HEK293 (cell line): Measurements from ENCODE around the gene LRPPRC.

Experiments
- CTCF ChIA-PET: fragments of 350-600 bp; formaldehyde crosslinking; extraction: SDS; loops from one replicate; lab custom pipeline; 2021; ENCODE audit warnings: antibody characterized with exemption; lab: Yijun Ruan, JAX
- POLR2A ChIA-PET: fragments of 300-600 bp; formaldehyde crosslinking; extraction: SDS; loops from one replicate; lab custom pipeline; 2020; ENCODE audit warnings: antibody characterized with exemption, inconsistent platforms; lab: Yijun Ruan, JAX
- H3K27ac ChIP-seq: fragments of 200-500 bp; sonication (Bioruptor generic); 2 replicates; pipeline ENCODE4 v1.5.1; 2014; ENCODE audit warnings: low read depth, low read length, control low read depth, inconsistent platforms; ENCODE audit errors: extremely low read depth
- H3K36me3 ChIP-seq, 2 experiments: fragments of 200-500 bp in 1 of 2; sonication (Bioruptor generic) in 1 of 2; 1 replicate in 1 of 2; 2 replicates in 1 of 2; pipeline ENCODE4 v1.5.1; 2014 to 2017; ENCODE audit warnings: inconsistent platforms in 2 of 2, low read length in 2 of 2; ENCODE audit not compliant: control insufficient read depth in 2 of 2, insufficient read depth in 1 of 2
- H3K4me1 ChIP-seq: fragments of 200-500 bp; sonication (Bioruptor generic); 2 replicates; pipeline ENCODE4 v1.5.1; 2014; ENCODE audit warnings: mild to moderate bottlenecking, low read length, inconsistent platforms; ENCODE audit not compliant: control insufficient read depth, insufficient read depth
- H3K4me3 ChIP-seq: 2 replicates; pipeline ENCODE4 v1.5.1; 2011; ENCODE audit warnings: low read depth, mild to moderate bottlenecking, control low read depth, low read length, moderate library complexity
- H3K9me3 ChIP-seq: fragments of 200-500 bp; sonication (Bioruptor generic); 2 replicates; pipeline ENCODE4 v1.5.1; 2014; ENCODE audit warnings: low read depth, low read length, inconsistent platforms; ENCODE audit not compliant: control insufficient read depth, insufficient read depth
- GLI4 ChIP-seq: fragments of 450-650 bp; formaldehyde crosslinking; IDR thresholded peaks from 2 replicates; pipeline ENCODE4 v1.5.1; 2016; ENCODE audit warnings: missing biosample characterization, missing genetic modification characterization
- GLIS1 ChIP-seq: fragments of 450-650 bp; formaldehyde crosslinking; IDR thresholded peaks from 2 replicates; pipeline ENCODE4 v1.5.1; 2016; ENCODE audit warnings: missing biosample characterization, missing genetic modification characterization
- HOXC10 ChIP-seq: sonication (generic); formaldehyde crosslinking; IDR thresholded peaks from 2 replicates; pipeline ENCODE4 v1.8.1; 2023; ENCODE audit warnings: mild to moderate bottlenecking, missing genetic modification reagents
- IKZF3 ChIP-seq: fragments of 450-650 bp; IDR thresholded peaks from 2 replicates; pipeline ENCODE4 v1.5.0; 2018; ENCODE audit warnings: missing biosample characterization, mild to moderate bottlenecking, missing genetic modification characterization, moderate library complexity
- PRDM2 ChIP-seq: fragments of 450-650 bp; formaldehyde crosslinking; IDR thresholded peaks from 2 replicates; pipeline ENCODE4 v1.5.1; 2016; ENCODE audit warnings: missing biosample characterization, missing genetic modification characterization, borderline replicate concordance
- ZBTB11 ChIP-seq: fragments of 450-650 bp; formaldehyde crosslinking; conservative IDR thresholded peaks from 2 replicates; pipeline ENCODE4 v1.5.1; 2016; ENCODE audit warnings: low read depth, missing biosample characterization, missing genetic modification characterization
- ZNF138 ChIP-seq: fragments of 450-650 bp; formaldehyde crosslinking; IDR thresholded peaks from 2 replicates; pipeline ENCODE4 v1.5.1; 2016; ENCODE audit warnings: missing biosample characterization, missing genetic modification characterization, borderline replicate concordance
- ZNF223 ChIP-seq: fragments of 450-650 bp; formaldehyde crosslinking; IDR thresholded peaks from 2 replicates; pipeline ENCODE4 v1.5.1; 2016; ENCODE audit warnings: missing biosample characterization, missing genetic modification characterization
- ZNF24 ChIP-seq: fragments of 450-650 bp; formaldehyde crosslinking; IDR thresholded peaks from 2 replicates; pipeline ENCODE4 v1.5.1; 2016; ENCODE audit warnings: missing biosample characterization, missing genetic modification characterization
- ZNF416 ChIP-seq: fragments of 450-650 bp; formaldehyde crosslinking; IDR thresholded peaks from 2 replicates; pipeline ENCODE4 v1.5.1; 2016; ENCODE audit warnings: missing biosample characterization, missing genetic modification characterization
- ZNF433 ChIP-seq: fragments of 450-650 bp; formaldehyde crosslinking; IDR thresholded peaks from 2 replicates; pipeline ENCODE4 v1.5.1; 2016; ENCODE audit warnings: missing biosample characterization, missing genetic modification characterization, low read depth
- ZNF518A ChIP-seq: fragments of 450-650 bp; formaldehyde crosslinking; conservative IDR thresholded peaks from 2 replicates; pipeline ENCODE4 v1.5.1; 2016; ENCODE audit warnings: low read depth, missing biosample characterization, missing genetic modification characterization
- ZNF792 ChIP-seq: fragments of 450-650 bp; formaldehyde crosslinking; IDR thresholded peaks from 2 replicates; pipeline ENCODE4 v1.5.1; 2016; ENCODE audit warnings: missing biosample characterization, missing genetic modification characterization
- ZSCAN30 ChIP-seq: fragments of 450-650 bp; IDR thresholded peaks from 2 replicates; pipeline ENCODE4 v1.5.1; 2018; ENCODE audit warnings: missing biosample characterization, mild to moderate bottlenecking, missing genetic modification characterization, moderate library complexity
- TF ChIP-seq, protein P1 (sequence below): fragments of 450-650 bp; formaldehyde crosslinking; IDR thresholded peaks from 2 replicates; pipeline ENCODE4 v1.5.1; 2016; ENCODE audit warnings: missing biosample characterization, missing genetic modification characterization
- TF ChIP-seq, protein P2 (sequence below): fragments of 450-650 bp; formaldehyde crosslinking; IDR thresholded peaks from 2 replicates; pipeline ENCODE4; 2016; ENCODE audit warnings: missing biosample characterization, missing genetic modification characterization
- TF ChIP-seq, protein P3 (sequence below): fragments of 450-650 bp; formaldehyde crosslinking; IDR thresholded peaks from 2 replicates; pipeline ENCODE4 v1.5.1; 2016; ENCODE audit warnings: missing biosample characterization, missing genetic modification characterization

Gene LRPPRC

DNA sequence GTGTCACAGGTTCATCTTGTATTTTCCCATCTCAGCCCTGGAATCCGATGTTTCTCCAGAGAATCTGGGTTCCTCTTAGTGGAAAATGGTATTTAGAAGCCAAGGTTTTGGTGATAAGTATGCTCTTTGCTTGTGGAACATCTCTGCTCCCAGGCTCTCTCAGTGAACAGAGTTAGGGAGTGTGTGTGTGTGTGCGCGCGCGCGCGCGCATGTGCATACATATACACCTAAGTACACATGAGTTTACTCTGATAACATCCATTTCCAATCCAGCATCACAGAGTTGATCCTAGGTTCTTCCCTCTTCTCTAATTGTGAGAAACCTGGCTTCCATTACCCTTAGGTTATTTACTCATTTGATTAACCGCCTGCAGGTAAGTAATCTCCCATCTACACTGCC, 115.3 kb downstream of the LRPPRC start:
- ChIA-PET CTCF (no interaction called here), POLR2A (no interaction called here)
- Histone ChIP-seq H3K36me3 (peaks cover 0 to 5% of the 10 kb centered on the region in 2 experiments; a peak in 1 of 3 replicates), H3K4me1 (no peaks in the 10 kb centered on the region), H3K27ac (no peak overlapping the region), H3K4me3 (no peak overlapping the region), H3K9me3 (no peaks in the 10 kb centered on the region)
- TF ChIP-seq HOXC10 (CRISPR knock-in tag) (no peak), ZSCAN30 (tag by site-specific recombination) (no peak), ZNF138 (tag by site-specific recombination) (no peak), ZNF792 (tag by site-specific recombination) (no peak), ZNF416 (tag by site-specific recombination) (no peak), ZNF433 (no peak), ZBTB11 (tag by site-specific recombination) (no peak), GLI4 (no peak), PRDM2 (no peak), IKZF3 (tag by site-specific recombination) (no peak), ZNF223 (tag by site-specific recombination) (no peak), GLIS1 (tag by site-specific recombination) (no peak), ZNF24 (tag by site-specific recombination) (no peak), ZNF518A (tag by site-specific recombination) (no peak)
- TF ChIP-seq, protein P1, sequence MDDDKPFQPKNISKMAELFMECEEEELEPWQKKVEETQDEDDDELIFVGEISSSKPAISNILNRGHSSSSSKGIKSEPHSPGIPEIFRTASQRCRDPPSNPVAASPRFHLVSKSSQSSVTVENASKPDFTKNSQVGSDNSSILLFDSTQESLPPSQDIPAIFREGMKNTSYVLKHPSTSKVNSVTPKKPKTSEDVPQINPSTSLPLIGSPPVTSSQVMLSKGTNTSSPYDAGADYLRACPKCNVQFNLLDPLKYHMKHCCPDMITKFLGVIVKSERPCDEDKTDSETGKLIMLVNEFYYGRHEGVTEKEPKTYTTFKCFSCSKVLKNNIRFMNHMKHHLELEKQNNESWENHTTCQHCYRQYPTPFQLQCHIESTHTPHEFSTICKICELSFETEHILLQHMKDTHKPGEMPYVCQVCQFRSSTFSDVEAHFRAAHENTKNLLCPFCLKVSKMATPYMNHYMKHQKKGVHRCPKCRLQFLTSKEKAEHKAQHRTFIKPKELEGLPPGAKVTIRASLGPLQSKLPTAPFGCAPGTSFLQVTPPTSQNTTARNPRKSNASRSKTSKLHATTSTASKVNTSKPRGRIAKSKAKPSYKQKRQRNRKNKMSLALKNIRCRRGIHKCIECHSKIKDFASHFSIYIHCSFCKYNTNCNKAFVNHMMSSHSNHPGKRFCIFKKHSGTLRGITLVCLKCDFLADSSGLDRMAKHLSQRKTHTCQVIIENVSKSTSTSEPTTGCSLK (tag by site-specific recombination): no peak
- TF ChIP-seq, protein P2, sequence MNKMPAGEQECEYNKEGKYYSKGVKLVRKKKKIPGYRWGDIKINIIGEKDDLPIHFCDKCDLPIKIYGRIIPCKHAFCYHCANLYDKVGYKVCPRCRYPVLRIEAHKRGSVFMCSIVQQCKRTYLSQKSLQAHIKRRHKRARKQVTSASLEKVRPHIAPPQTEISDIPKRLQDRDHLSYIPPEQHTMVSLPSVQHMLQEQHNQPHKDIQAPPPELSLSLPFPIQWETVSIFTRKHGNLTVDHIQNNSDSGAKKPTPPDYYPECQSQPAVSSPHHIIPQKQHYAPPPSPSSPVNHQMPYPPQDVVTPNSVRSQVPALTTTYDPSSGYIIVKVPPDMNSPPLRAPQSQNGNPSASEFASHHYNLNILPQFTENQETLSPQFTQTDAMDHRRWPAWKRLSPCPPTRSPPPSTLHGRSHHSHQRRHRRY (tag by site-specific recombination): no peak
- TF ChIP-seq, protein P3, sequence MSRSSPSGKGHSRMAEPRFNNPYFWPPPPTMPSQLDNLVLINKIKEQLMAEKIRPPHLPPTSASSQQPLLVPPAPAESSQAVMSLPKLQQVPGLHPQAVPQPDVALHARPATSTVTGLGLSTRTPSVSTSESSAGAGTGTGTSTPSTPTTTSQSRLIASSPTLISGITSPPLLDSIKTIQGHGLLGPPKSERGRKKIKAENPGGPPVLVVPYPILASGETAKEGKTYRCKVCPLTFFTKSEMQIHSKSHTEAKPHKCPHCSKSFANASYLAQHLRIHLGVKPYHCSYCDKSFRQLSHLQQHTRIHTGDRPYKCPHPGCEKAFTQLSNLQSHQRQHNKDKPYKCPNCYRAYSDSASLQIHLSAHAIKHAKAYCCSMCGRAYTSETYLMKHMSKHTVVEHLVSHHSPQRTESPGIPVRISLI (tag by site-specific recombination): no peak
